ENCODE data around the gene CDH23. TPM values are rescaled to one million over a fixed set of nuclear protein-coding genes. Genes with fewer than 3 reads are reported as not detected.

CDH23 gene
- polyA plus RNA-seq, 1 donor (not counting 4 experiments of a cell fraction or from before 2014, with no cell fraction given): 0.01 TPM

GRCh38 chr10:71812016-71812912, 415.5 kb downstream of the CDH23 start:
- no peak for DNase-seq (ENCODE audit: low read depth, low spot score)
- peak; percentile 73 to 89 (median 89) for TF ChIP-seq CTCF (optimal IDR thresholded peaks at IDR 0.05 in 1 of 3, IDR thresholded peaks at IDR 0.05 in 1 of 3, conservative IDR thresholded peaks at IDR 0.05 in 1 of 3; ENCODE audit: extremely low read depth in 1 of 3, insufficient read depth in 2 of 3, low read length in 3 of 3)
- TF ChIP-seq EZH2 (IDR thresholded peaks at IDR 0.05; ENCODE audit: low read length): no peak
- Histone ChIP-seq H2AFZ (ENCODE audit: control insufficient read depth, low read length) (no peak overlapping the region), H3K9ac (ENCODE audit: control insufficient read depth, extremely low read depth, insufficient read depth, low read length) (no peak overlapping the region), H3K27ac (ENCODE audit: control insufficient read depth, insufficient read depth, low read length) (no peak overlapping the region), H3K9me1 (ENCODE audit: control insufficient read depth, extremely low read depth, insufficient read depth, low read length) (no peaks in the 10 kb centered on the region), H3K9me3 (ENCODE audit: control insufficient read depth, low read depth, low read length) (no peaks in the 10 kb centered on the region), H3K4me2 (ENCODE audit: control insufficient read depth, extremely low read depth, insufficient read depth, low read depth, low read length) (no peak overlapping the region), H3K27me3 (ENCODE audit: control insufficient read depth, extremely low read depth, insufficient read depth, low read length) (peaks cover 3% of the 10 kb centered on the region), H3K4me3 (ENCODE audit: control insufficient read depth in 2 of 3, extremely low read depth in 1 of 3, insufficient read depth in 2 of 3, low read depth in 1 of 3, low read length in 3 of 3) (no peak overlapping the region), H3K79me2 (ENCODE audit: control insufficient read depth, insufficient read depth, low read length) (no peaks in the 10 kb centered on the region), H3K4me1 (ENCODE audit: control insufficient read depth, extremely low read depth, insufficient read depth, low read length) (no peaks in the 10 kb centered on the region), H4K20me1 (ENCODE audit: control insufficient read depth, extremely low read depth, insufficient read depth, low read length) (no peaks in the 10 kb centered on the region), H3K36me3 (ENCODE audit: control insufficient read depth in 2 of 2, extremely low read depth in 1 of 2, insufficient read depth in 2 of 2, low read length in 2 of 2) (peaks cover 19 to 22% of the 10 kb centered on the region in 2 experiments)
- FAIRE-seq: peak; percentile 39
- dilution Hi-C loops (cut with MboI; ENCODE audit: extremely low pct_ligation_motif_present, low sequenced_read_pairs): no loop called here

- TF ChIP-seq EZH2 (IDR thresholded peaks at IDR 0.05; ENCODE audit: low read length) (no peak), CTCF (optimal IDR thresholded peaks at IDR 0.05 in 1 of 3, IDR thresholded peaks at IDR 0.05 in 1 of 3, conservative IDR thresholded peaks at IDR 0.05 in 1 of 3; ENCODE audit: extremely low read depth in 1 of 3, insufficient read depth in 2 of 3, low read length in 3 of 3) (no peak)
- H3K9me1 ChIP-seq (ENCODE audit: control insufficient read depth, extremely low read depth, insufficient read depth, low read length): no peaks in the 10 kb centered on the region
- no peaks in the 10 kb centered on the region for H3K9me3 ChIP-seq (ENCODE audit: control insufficient read depth, low read depth, low read length)
- DNase-seq (ENCODE audit: low read depth, low spot score) (no peak), FAIRE-seq (no peak)
- H3K9ac ChIP-seq (ENCODE audit: control insufficient read depth, extremely low read depth, insufficient read depth, low read length): no peak overlapping the region
- no peaks in the 10 kb centered on the region for H3K27me3 ChIP-seq (ENCODE audit: control insufficient read depth, extremely low read depth, insufficient read depth, low read length)
- no peaks in the 10 kb centered on the region for H3K4me1 ChIP-seq (ENCODE audit: control insufficient read depth, extremely low read depth, insufficient read depth, low read length)
- no peaks in the 10 kb centered on the region for H3K79me2 ChIP-seq (ENCODE audit: control insufficient read depth, insufficient read depth, low read length)
- peaks cover 24 to 30% of the 10 kb centered on the region in 2 experiments for H3K36me3 ChIP-seq (ENCODE audit: control insufficient read depth in 2 of 2, extremely low read depth in 1 of 2, insufficient read depth in 2 of 2, low read length in 2 of 2)
- H4K20me1 ChIP-seq (ENCODE audit: control insufficient read depth, extremely low read depth, insufficient read depth, low read length): no peaks in the 10 kb centered on the region
- H2AFZ ChIP-seq (ENCODE audit: control insufficient read depth, low read length): no peak overlapping the region
- dilution Hi-C loops (cut with MboI; ENCODE audit: extremely low pct_ligation_motif_present, low sequenced_read_pairs): no loop called here
- H3K4me3 ChIP-seq (ENCODE audit: control insufficient read depth in 2 of 3, extremely low read depth in 1 of 3, insufficient read depth in 2 of 3, low read depth in 1 of 3, low read length in 3 of 3): no peak overlapping the region
- no peak overlapping the region for H3K4me2 ChIP-seq (ENCODE audit: control insufficient read depth, extremely low read depth, insufficient read depth, low read depth, low read length)
- H3K27ac ChIP-seq (ENCODE audit: control insufficient read depth, insufficient read depth, low read length): no peak overlapping the region
Measured at GRCh38 chr10:71812913-71813590, 416.3 kb downstream of the CDH23 start.
